SKM-1 (cell line): Measurements from ENCODE around the gene CDH13.

ENCODE experiments used
- DNase-seq: peaks from one replicate; lab custom pipeline; 2025; ENCODE audit not compliant: unreplicated experiment; lab: John Stamatoyannopoulos, UW

Gene CDH13

GRCh38 chr16:82651921-82652601 is 25.3 kb downstream of the CDH13 start:
- DNase-seq = no peak

- DNase-seq = no peak
Observed at GRCh38 chr16:82652826-82653225, 26.1 kb downstream of the CDH13 start.

GRCh38 chr16:82653550-82654511 is 27.1 kb downstream of the CDH13 start:
- no peak for DNase-seq

- no peak for DNase-seq
Observed at GRCh38 chr16:82655072-82655714, 28.4 kb downstream of the CDH13 start.

GRCh38 chr16:82655720-82656490 is 29.1 kb downstream of the CDH13 start:
- no peak for DNase-seq

GRCh38 chr16:82657239-82657638 is 30.5 kb downstream of the CDH13 start:
- DNase-seq = no peak

- no peak for DNase-seq
Observed at GRCh38 chr16:82657786-82658185, 31.0 kb downstream of the CDH13 start.

DNA sequence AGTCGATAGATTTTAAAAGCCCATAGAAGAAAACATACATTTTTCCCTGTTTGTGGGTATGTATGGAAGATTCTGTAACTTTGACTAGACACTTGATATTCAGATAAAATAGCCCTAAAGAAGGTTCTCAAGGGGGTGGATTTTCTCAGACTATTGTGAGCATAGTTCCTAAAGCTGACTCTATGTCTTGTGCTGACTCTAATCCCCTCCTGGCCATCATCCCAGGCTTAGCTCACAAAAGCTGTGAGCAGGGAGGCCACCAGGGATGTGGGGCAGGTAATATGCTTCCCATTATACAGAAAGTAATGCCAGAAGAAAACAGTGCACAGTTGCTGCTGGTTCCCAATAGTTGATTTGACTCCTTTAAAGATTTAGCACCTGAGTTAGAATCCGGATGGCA is 32.0 kb downstream of the CDH13 start:
- no peak for DNase-seq

DNA sequence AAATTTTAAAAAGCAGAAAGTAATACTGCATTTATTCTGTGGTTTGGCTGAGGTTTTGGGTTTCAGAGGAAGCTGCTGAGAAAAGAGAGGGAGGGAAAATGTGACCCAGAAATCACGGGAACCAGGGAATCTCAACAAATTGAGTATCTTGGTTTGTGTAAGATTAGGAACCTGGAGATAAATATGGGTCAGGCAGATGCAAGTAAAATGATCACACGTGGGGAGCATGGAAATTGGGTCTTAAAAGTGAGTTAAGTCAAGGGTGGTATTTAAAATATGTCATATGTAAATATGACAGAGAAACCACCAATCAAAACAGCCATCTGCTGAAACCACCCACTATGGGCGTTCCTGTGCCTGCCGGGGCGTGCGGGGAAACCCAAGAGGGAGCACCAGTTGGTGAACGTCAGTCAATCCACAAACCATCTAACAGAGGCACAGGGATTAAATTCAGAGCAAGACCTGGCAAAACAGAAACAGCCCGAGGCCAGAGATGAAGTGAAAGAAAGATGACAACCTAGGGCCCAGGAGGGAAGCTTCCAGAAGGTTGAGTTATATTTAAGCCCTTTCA is 33.4 kb downstream of the CDH13 start:
- no peak for DNase-seq

DNA sequence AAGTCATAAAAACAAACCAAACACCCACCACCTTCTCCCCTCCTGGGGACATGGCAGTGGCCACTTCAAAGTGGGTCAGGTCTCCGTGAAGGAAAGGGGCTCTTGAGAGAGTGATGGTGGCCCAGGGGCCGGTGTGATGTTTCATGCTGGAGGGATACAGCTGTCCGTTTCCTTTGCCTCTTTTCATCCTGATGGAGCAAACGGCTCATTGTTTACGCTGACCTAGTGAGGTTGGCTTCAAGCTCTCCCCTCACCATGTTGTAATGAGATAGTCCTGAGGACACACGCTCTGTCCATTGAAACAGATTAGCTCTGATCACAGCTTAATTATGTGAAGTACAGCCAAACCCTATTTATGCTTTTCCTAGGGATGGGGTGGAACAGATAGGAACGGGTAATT is 34.2 kb downstream of the CDH13 start:
- no peak for DNase-seq

- no peak for DNase-seq
Observed at GRCh38 chr16:82664181-82664580, 37.4 kb downstream of the CDH13 start.

GRCh38 chr16:82665025-82665424 is 38.3 kb downstream of the CDH13 start:
- DNase-seq = no peak

GRCh38 chr16:82667437-82667836 is 40.7 kb downstream of the CDH13 start:
- no peak for DNase-seq

GRCh38 chr16:82668094-82668493 is 41.3 kb downstream of the CDH13 start:
- DNase-seq = no peak

DNA sequence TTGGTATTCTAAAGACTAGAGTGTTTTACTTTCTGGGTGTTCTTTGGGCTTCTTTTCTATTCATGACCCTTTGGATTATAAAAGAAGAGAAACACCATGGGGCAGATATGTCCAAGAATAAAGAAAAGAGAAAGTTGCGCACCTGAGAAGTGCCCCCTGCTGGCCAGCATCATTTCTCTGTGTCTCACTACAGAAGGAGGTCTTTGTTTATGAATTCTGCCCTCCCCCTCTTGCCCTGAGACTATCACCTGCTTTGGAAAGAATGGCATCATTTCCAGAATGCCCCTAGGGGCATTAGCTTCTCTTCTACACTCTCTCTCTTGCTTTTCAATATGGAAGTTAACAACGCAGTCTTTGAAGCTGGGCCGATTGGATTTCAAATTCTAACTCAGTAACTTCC is 45.0 kb downstream of the CDH13 start:
- no peak for DNase-seq

DNA sequence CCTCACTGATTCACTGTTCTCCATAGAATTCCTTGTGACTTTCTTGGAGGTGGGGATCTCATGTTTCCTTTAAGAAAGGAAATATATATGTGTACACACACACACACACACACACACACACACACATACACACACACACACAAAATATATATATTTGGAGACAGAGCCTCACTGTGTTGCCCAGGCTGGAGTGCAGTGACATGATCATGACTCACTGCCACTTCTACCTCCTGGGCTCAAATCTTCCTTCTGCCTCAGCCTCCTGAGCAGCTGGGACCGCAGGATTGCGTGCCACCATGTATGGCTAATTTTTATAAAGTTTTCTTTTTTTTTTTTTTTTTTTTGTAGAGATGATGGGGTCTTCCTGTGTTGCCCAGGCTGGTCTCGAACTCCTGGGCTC is 45.9 kb downstream of the CDH13 start:
- no peak for DNase-seq

- no peak for DNase-seq
Observed at GRCh38 chr16:82675300-82675699, 48.5 kb downstream of the CDH13 start.

DNA sequence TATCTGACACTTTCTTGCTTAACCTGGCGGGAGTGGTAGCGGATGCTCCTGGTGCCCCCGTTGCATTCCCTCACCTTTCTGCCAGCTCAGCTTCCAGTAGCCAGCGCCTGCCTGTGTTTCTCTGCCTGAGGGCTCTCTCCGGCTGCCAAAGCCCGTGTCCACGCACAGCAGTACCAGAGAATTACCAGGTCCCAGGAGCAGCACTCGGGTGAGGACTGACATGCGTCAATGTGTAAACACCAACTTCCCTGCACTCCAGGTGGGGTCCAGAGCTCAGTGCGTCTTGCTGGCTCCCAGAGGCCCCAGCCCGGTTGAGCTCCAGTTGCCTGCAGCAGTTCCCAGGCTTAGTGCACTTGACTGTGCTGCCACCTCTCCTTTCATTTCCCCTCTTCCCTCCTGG is 54.8 kb downstream of the CDH13 start:
- no peak for DNase-seq

GRCh38 chr16:82682767-82683166 is 56.0 kb downstream of the CDH13 start:
- DNase-seq = no peak

- DNase-seq = no peak
Observed at GRCh38 chr16:82684256-82684655, 57.5 kb downstream of the CDH13 start.

- DNase-seq = no peak
Observed at GRCh38 chr16:82685526-82685925, 58.8 kb downstream of the CDH13 start.
